HCT116 (cell line): ENCODE results near the gene SAMSN1. TPM values are rescaled to one million over a fixed set of nuclear protein-coding genes. Genes with fewer than 3 reads are reported as not detected.

Experiments used
- ATAC-seq: fragments of 200-7000 bp; cut with Tn5 transposase; 2 replicates; pipeline ENCODE4 v1.9.1; 2020; ENCODE audit warnings: mild to moderate bottlenecking, moderate library complexity
- BruUV-seq: library from RNA; stranded (reverse); fragments of 400-500 nt; replicated peaks from 2 replicates; lab custom pipeline; 2021; lab: Mats Ljungman, UMichigan
- CTCF ChIA-PET: fragments of 300-600 bp; sonication (Branson Sonifier 250); formaldehyde crosslinking; loops from one replicate; lab custom pipeline; 2021; ENCODE audit warnings: antibody characterized with exemption; lab: Charles Lee
- POLR2A ChIA-PET: fragments of 300-600, 350-600 bp; sonication (Branson Sonifier 250); formaldehyde crosslinking; loops from one replicate; lab custom pipeline; 2021; ENCODE audit warnings: antibody characterized with exemption; lab: Charles Lee
- RAD21 ChIA-PET, 2 experiments: fragments of 300-600 bp; sonication (Branson Sonifier 250); formaldehyde crosslinking; loops; one replicate each; lab custom pipeline; 2023; ENCODE audit warnings: low total read pairs in 2 of 2; ENCODE audit not compliant: uncharacterized antibody in 2 of 2, unreplicated experiment in 2 of 2, low non-redundant PET in 1 of 2; lab: Charles Lee
- DNase-seq: peaks from one replicate; pipeline ENCODE4 v3.0.0-alpha.2; 2010; ENCODE audit warnings: low read depth, low spot score
- H2AFZ ChIP-seq: fragments of 200-600 bp; shearing (Covaris generic), sonication (generic); 2 replicates; pipeline ENCODE4 v1.6.1; 2017; ENCODE audit warnings: low read depth, mixed run types, mixed read lengths, antibody characterized with exemption, low read length; ENCODE audit not compliant: poor library complexity, severe bottlenecking
- H3K27ac ChIP-seq: 2 replicates; pipeline ENCODE4 v1.5.1; 2012; ENCODE audit warnings: low read depth, low read length
- H3K27me3 ChIP-seq: fragments of 200-600 bp; sonication (generic); 2 replicates; pipeline ENCODE4 v1.6.1; 2016; ENCODE audit warnings: mixed run types, low read length, mixed read lengths; ENCODE audit not compliant: insufficient read depth
- H3K36me3 ChIP-seq, 2 experiments: fragments of 200-500 bp in 1 of 2; fragments of 200-600 bp in 1 of 2; sonication (Bioruptor generic) in 1 of 2; sonication (generic) in 1 of 2; 2 replicates each; pipeline versions ENCODE4 v1.5.1 to v1.6.1; 2014 to 2016; ENCODE audit warnings: low read length in 2 of 2, inconsistent platforms in 1 of 2, mixed read lengths in 1 of 2, mixed run types in 1 of 2; ENCODE audit not compliant: insufficient read depth in 2 of 2, control insufficient read depth in 1 of 2
- H3K4me1 ChIP-seq, 2 experiments: fragments of 200-600 bp in 1 of 2; sonication (generic) in 1 of 2; 2 replicates each; pipeline versions ENCODE4 v1.5.1 to v1.6.1; 2012 to 2017; ENCODE audit warnings: low read length in 2 of 2, inconsistent platforms in 1 of 2, mild to moderate bottlenecking in 1 of 2, mixed read lengths in 1 of 2, mixed run types in 1 of 2, moderate library complexity in 1 of 2; ENCODE audit not compliant: insufficient read depth in 2 of 2, control insufficient read depth in 1 of 2
- H3K4me2 ChIP-seq: fragments of 200-600 bp; sonication (generic); 2 replicates; pipeline ENCODE4 v1.6.1; 2017; ENCODE audit warnings: mixed run types, low read length, mixed read lengths
- H3K4me3 ChIP-seq, 2 experiments: fragments of 200-600 bp in 1 of 2; sonication (generic) in 1 of 2; replicated peaks in 1 of 2; 2 replicates each; pipeline ENCODE4 v1.5.1; 2011 to 2016; ENCODE audit warnings: low read length in 2 of 2, control low read depth in 1 of 2, low read depth in 1 of 2, mild to moderate bottlenecking in 1 of 2, mixed read lengths in 1 of 2, mixed run types in 1 of 2
- H3K79me2 ChIP-seq: fragments of 200-600 bp; sonication (generic); 2 replicates; pipeline ENCODE4 v1.6.1; 2017; ENCODE audit warnings: mild to moderate bottlenecking, mixed run types, low read length, moderate library complexity, mixed read lengths; ENCODE audit not compliant: insufficient read depth
- H3K9ac ChIP-seq: fragments of 200-600 bp; sonication (generic); 2 replicates; pipeline ENCODE4 v1.6.1; 2016; ENCODE audit warnings: low read length, mixed read lengths
- H3K9me2 ChIP-seq: fragments of 200-600 bp; sonication (generic), shearing (Covaris generic); 2 replicates; pipeline ENCODE4 v1.6.1; 2017; ENCODE audit warnings: mixed run types, mild to moderate bottlenecking, moderate library complexity; ENCODE audit not compliant: insufficient read depth
- H3K9me3 ChIP-seq, 2 experiments: fragments of 200-500 bp in 1 of 2; fragments of 200-600 bp in 1 of 2; sonication (Bioruptor generic) in 1 of 2; sonication (generic) in 1 of 2; 2 replicates each; pipeline ENCODE4 v1.6.1; 2014 to 2017; ENCODE audit warnings: low read length in 2 of 2, mixed read lengths in 2 of 2, inconsistent platforms in 1 of 2, low read depth in 1 of 2, mild to moderate bottlenecking in 1 of 2, mixed run types in 1 of 2, moderate library complexity in 1 of 2; ENCODE audit not compliant: control insufficient read depth in 1 of 2, insufficient read depth in 1 of 2
- H4K20me1 ChIP-seq: fragments of 200-600 bp; sonication (generic), shearing (Covaris generic); 2 replicates; pipeline ENCODE4 v1.6.1; 2017; ENCODE audit warnings: mixed run types, mild to moderate bottlenecking, moderate library complexity; ENCODE audit not compliant: insufficient read depth
- CBX3 ChIP-seq: IDR thresholded peaks from 2 replicates; pipeline ENCODE4 v1.6.1; 2012; ENCODE audit warnings: low read depth
- CEBPB ChIP-seq: IDR thresholded peaks from 2 replicates; pipeline ENCODE4 v1.6.1; 2012; ENCODE audit warnings: low read depth
- ELF1 ChIP-seq: IDR thresholded peaks from 2 replicates; pipeline ENCODE4 v1.6.1; 2012; ENCODE audit warnings: low read depth, borderline replicate concordance
- EZH2 ChIP-seq: fragments of 200-600 bp; sonication (generic); IDR thresholded peaks from 2 replicates; pipeline ENCODE4 v1.6.1; 2017; ENCODE audit warnings: antibody characterized with exemption, mixed run types
- EZH2phosphoT487 ChIP-seq: fragments of 200-600 bp; IDR thresholded peaks from 2 replicates; pipeline ENCODE4 v1.6.1; 2018; ENCODE audit warnings: antibody characterized with exemption, borderline replicate concordance
- FOSL1 ChIP-seq: IDR thresholded peaks from 2 replicates; pipeline ENCODE4 v1.6.1; 2012; ENCODE audit warnings: low read depth
- POLR2A ChIP-seq: IDR thresholded peaks from 2 replicates; pipeline ENCODE4 v1.7.0; 2011; ENCODE audit warnings: borderline replicate concordance; ENCODE audit not compliant: insufficient read depth, insufficient read length; ENCODE audit errors: extremely low read depth
- POLR2AphosphoS5 ChIP-seq: IDR thresholded peaks from 2 replicates; pipeline ENCODE4 v1.6.1; 2011; ENCODE audit warnings: mild to moderate bottlenecking, low read depth, low read length, moderate library complexity
- RAD21 ChIP-seq: IDR thresholded peaks from 2 replicates; pipeline ENCODE4 v1.6.1; 2012; ENCODE audit warnings: low read depth, mild to moderate bottlenecking
- SP1 ChIP-seq: IDR thresholded peaks from 2 replicates; pipeline ENCODE4 v1.6.1; 2012; ENCODE audit warnings: low read depth
- TCF7L2 ChIP-seq: IDR thresholded peaks from 2 replicates; pipeline ENCODE4 v1.7.0; 2011; ENCODE audit warnings: borderline replicate concordance, inconsistent platforms; ENCODE audit not compliant: insufficient read depth, insufficient read length; ENCODE audit errors: extremely low read depth
- YY1 ChIP-seq: IDR thresholded peaks from 2 replicates; pipeline ENCODE4 v1.6.1; 2011; ENCODE audit warnings: low read length, low read depth, moderate library complexity, mild to moderate bottlenecking; ENCODE audit not compliant: insufficient replicate concordance; ENCODE audit errors: extremely low read depth
- ZFX ChIP-seq: fragments of 450-650 bp; IDR thresholded peaks from 2 replicates; pipeline ENCODE4 v1.6.1; 2017
- ZNF274 ChIP-seq: fragments of 200-500 bp; sonication (Bioruptor generic); IDR thresholded peaks from 2 replicates; pipeline ENCODE4 v1.6.1; 2014; ENCODE audit warnings: mild to moderate bottlenecking, low read depth, low read length, inconsistent platforms
- intact Hi-C: fragments of 100-400 bp; cut with micrococcal nuclease; formaldehyde crosslinking; loops from 2 replicates; pipeline ENCODE4 v1.10.0; 2022
- total RNA-seq: library from RNA; stranded (reverse); gene quantifications from one replicate; pipeline ENCODE4 v1.2.1, GENCODE V29; 2021; ENCODE audit not compliant: unreplicated experiment
- TF ChIP-seq, protein P1 (sequence below): IDR thresholded peaks from 2 replicates; pipeline ENCODE4 v1.6.1; 2011; ENCODE audit warnings: mild to moderate bottlenecking, low read length, moderate library complexity; ENCODE audit not compliant: insufficient replicate concordance; ENCODE audit errors: extremely low read depth
- TF ChIP-seq, protein P2 (sequence below), 3 experiments: fragments of 200-600 bp in 1 of 3; sonication (generic) in 1 of 3; IDR thresholded peaks in 2 of 3; conservative IDR thresholded peaks in 1 of 3; 2 replicates each; pipeline ENCODE4 v1.5.1; 2012 to 2017; ENCODE audit warnings: low read depth in 2 of 3, low read length in 2 of 3, antibody characterized with exemption in 1 of 3, borderline replicate concordance in 1 of 3, control low read depth in 1 of 3, mild to moderate bottlenecking in 1 of 3, mixed read lengths in 1 of 3, mixed run types in 1 of 3, moderate library complexity in 1 of 3; ENCODE audit not compliant: insufficient read depth in 1 of 3
- TF ChIP-seq, protein P3 (sequence below): IDR thresholded peaks from 2 replicates; pipeline ENCODE4 v1.6.1; 2012
- TF ChIP-seq, protein P4 (sequence below): IDR thresholded peaks from 2 replicates; pipeline ENCODE4 v1.6.1; 2012; ENCODE audit warnings: low read depth

SAMSN1 gene
- total RNA-seq, 1 experiment from 2014 or later: 0.57 TPM

DNA sequence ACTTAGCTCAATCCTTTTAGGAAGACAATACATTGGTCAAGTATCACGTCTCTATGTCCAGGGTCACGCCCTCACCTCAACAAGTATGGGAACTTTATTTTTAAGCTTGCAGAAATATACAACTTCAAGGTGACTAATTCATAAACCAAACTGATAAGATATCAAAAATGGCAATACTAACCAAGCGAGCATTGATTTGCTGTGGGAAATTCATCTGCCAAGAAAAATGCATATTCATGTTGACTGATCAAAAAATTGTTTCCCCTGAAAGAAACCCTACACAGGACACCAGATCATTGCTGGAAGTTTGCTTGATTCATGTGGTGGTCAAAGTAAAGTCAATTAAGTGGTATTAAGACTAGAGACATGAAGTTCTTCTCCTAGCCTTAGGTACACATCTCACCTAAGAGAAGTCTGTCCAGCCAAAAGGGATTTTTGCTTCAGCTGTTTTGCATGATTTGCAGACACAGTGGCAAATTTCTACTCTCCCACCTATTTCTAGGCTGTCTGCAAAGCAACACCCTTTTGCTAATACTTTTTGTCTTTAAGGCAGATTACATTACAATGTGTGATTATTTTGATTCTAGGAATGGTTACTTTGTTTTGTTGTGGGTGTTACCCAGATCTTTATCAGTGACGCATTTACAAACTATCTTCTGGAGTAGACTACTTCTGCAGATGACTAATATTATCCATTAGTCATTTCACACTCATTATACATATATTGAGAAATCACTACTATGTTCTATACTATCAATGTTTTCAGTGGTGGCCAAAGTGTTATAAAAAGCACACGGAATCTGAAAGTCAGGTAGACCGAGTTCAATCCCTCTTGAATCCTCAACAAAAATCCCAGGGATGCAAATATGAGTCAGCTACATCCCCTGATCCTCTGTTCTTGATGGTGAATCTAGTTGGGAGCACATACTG, 12.4 kb downstream of the SAMSN1 start:
- Histone ChIP-seq H3K79me2 (no peaks in the 10 kb centered on the region), H3K4me3 (peak overlapping the region in 1 of 2 experiments; percentile 7; a peak in 1 of 4 replicates), H3K4me1 (peaks cover 6 to 16% of the 10 kb centered on the region in 2 experiments), H3K9ac (no peak overlapping the region), H2AFZ (peak overlapping the region; percentile 43), H3K9me3 (peaks cover 0 to 4% of the 10 kb centered on the region in 2 experiments; a peak in 2 of 4 replicates), H3K27me3 (no peaks in the 10 kb centered on the region), H4K20me1 (no peaks in the 10 kb centered on the region), H3K36me3 (no peaks in the 10 kb centered on the region), H3K9me2 (no peaks in the 10 kb centered on the region), H3K27ac (peak overlapping the region; percentile 35; the same call in 1 of the 2 replicates), H3K4me2 (peak overlapping the region; percentile 49)
- intact Hi-C loops: no loop called here
- RAD21 ChIA-PET: no interaction called here
- POLR2A ChIA-PET: no interaction called here
- CTCF ChIA-PET: no interaction called here
- DNase-seq (peak; percentile 67), ATAC-seq (peak; percentile 74)
- no TSS peak for BruUV-seq
- TF ChIP-seq, protein P1, sequence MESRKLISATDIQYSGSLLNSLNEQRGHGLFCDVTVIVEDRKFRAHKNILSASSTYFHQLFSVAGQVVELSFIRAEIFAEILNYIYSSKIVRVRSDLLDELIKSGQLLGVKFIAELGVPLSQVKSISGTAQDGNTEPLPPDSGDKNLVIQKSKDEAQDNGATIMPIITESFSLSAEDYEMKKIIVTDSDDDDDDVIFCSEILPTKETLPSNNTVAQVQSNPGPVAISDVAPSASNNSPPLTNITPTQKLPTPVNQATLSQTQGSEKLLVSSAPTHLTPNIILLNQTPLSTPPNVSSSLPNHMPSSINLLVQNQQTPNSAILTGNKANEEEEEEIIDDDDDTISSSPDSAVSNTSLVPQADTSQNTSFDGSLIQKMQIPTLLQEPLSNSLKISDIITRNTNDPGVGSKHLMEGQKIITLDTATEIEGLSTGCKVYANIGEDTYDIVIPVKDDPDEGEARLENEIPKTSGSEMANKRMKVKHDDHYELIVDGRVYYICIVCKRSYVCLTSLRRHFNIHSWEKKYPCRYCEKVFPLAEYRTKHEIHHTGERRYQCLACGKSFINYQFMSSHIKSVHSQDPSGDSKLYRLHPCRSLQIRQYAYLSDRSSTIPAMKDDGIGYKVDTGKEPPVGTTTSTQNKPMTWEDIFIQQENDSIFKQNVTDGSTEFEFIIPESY: no peak
- no peak for TF ChIP-seq EZH2phosphoT487
- TF ChIP-seq FOSL1: peak; percentile 84
- TF ChIP-seq POLR2A: no peak
- TF ChIP-seq, protein P2, sequence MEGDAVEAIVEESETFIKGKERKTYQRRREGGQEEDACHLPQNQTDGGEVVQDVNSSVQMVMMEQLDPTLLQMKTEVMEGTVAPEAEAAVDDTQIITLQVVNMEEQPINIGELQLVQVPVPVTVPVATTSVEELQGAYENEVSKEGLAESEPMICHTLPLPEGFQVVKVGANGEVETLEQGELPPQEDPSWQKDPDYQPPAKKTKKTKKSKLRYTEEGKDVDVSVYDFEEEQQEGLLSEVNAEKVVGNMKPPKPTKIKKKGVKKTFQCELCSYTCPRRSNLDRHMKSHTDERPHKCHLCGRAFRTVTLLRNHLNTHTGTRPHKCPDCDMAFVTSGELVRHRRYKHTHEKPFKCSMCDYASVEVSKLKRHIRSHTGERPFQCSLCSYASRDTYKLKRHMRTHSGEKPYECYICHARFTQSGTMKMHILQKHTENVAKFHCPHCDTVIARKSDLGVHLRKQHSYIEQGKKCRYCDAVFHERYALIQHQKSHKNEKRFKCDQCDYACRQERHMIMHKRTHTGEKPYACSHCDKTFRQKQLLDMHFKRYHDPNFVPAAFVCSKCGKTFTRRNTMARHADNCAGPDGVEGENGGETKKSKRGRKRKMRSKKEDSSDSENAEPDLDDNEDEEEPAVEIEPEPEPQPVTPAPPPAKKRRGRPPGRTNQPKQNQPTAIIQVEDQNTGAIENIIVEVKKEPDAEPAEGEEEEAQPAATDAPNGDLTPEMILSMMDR (IDR thresholded peaks at IDR 0.05 in 2 of 3, conservative IDR thresholded peaks at IDR 0.05 in 1 of 3; ENCODE audit: borderline replicate concordance in 1 of 3, insufficient read depth in 1 of 3, low read depth in 2 of 3, low read length in 2 of 3): no peak
- peak; percentile 41; the same call in 1 of the 2 replicates for TF ChIP-seq SP1
- TF ChIP-seq POLR2AphosphoS5: no peak
- TF ChIP-seq, protein P3, sequence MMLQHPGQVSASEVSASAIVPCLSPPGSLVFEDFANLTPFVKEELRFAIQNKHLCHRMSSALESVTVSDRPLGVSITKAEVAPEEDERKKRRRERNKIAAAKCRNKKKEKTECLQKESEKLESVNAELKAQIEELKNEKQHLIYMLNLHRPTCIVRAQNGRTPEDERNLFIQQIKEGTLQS: no peak
- no peak for TF ChIP-seq ZNF274
- peak; percentile 68 for TF ChIP-seq CEBPB
- TF ChIP-seq ZFX: no peak
- no peak for TF ChIP-seq CBX3
- TF ChIP-seq TCF7L2: no peak
- TF ChIP-seq, protein P4, sequence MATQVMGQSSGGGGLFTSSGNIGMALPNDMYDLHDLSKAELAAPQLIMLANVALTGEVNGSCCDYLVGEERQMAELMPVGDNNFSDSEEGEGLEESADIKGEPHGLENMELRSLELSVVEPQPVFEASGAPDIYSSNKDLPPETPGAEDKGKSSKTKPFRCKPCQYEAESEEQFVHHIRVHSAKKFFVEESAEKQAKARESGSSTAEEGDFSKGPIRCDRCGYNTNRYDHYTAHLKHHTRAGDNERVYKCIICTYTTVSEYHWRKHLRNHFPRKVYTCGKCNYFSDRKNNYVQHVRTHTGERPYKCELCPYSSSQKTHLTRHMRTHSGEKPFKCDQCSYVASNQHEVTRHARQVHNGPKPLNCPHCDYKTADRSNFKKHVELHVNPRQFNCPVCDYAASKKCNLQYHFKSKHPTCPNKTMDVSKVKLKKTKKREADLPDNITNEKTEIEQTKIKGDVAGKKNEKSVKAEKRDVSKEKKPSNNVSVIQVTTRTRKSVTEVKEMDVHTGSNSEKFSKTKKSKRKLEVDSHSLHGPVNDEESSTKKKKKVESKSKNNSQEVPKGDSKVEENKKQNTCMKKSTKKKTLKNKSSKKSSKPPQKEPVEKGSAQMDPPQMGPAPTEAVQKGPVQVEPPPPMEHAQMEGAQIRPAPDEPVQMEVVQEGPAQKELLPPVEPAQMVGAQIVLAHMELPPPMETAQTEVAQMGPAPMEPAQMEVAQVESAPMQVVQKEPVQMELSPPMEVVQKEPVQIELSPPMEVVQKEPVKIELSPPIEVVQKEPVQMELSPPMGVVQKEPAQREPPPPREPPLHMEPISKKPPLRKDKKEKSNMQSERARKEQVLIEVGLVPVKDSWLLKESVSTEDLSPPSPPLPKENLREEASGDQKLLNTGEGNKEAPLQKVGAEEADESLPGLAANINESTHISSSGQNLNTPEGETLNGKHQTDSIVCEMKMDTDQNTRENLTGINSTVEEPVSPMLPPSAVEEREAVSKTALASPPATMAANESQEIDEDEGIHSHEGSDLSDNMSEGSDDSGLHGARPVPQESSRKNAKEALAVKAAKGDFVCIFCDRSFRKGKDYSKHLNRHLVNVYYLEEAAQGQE: no peak
- no peak for TF ChIP-seq YY1
- TF ChIP-seq EZH2: no peak
- no peak for TF ChIP-seq ELF1
- no peak for TF ChIP-seq RAD21
